ENCODE results near the gene ITGB6.

DNA sequence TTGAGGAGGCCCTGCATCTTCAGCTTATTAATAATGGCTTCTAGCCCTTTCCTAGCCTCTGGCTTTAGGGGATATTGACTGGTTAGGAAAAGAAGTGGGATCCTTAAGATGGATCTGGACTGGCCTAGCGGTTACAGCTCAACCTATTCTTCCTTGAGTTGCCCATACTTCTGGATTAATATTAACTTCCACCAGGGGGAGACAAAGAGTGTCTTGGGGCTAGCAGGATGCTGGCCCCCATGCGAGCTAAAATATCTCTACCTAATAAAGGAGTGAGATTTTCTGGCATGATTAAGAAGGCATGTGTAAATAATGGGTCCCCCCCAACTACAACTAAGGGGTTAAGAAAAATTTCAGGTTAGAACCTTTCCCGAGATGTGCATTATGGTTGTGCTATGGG is 114.4 kb downstream of the ITGB6 start:
- TF ChIP-seq, protein P1, sequence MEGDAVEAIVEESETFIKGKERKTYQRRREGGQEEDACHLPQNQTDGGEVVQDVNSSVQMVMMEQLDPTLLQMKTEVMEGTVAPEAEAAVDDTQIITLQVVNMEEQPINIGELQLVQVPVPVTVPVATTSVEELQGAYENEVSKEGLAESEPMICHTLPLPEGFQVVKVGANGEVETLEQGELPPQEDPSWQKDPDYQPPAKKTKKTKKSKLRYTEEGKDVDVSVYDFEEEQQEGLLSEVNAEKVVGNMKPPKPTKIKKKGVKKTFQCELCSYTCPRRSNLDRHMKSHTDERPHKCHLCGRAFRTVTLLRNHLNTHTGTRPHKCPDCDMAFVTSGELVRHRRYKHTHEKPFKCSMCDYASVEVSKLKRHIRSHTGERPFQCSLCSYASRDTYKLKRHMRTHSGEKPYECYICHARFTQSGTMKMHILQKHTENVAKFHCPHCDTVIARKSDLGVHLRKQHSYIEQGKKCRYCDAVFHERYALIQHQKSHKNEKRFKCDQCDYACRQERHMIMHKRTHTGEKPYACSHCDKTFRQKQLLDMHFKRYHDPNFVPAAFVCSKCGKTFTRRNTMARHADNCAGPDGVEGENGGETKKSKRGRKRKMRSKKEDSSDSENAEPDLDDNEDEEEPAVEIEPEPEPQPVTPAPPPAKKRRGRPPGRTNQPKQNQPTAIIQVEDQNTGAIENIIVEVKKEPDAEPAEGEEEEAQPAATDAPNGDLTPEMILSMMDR (IDR thresholded peaks at IDR 0.05), result no peak
- TF ChIP-seq POLR2AphosphoS5 (IDR thresholded peaks at IDR 0.05), result no peak
